Muscle layer of duodenum (tissue), 2 donors: ENCODE results near the gene RAB3C.

ENCODE experiments used
- H3K27ac ChIP-seq: one replicate; pipeline ENCODE4 v1.7.0; 2013; ENCODE audit warnings: mild to moderate bottlenecking, low read length
- H3K27me3 ChIP-seq: one replicate; pipeline ENCODE4 v1.7.0; 2013; ENCODE audit warnings: low read depth, mild to moderate bottlenecking, control low read depth, low read length
- H3K36me3 ChIP-seq, 2 donors: one replicate each; pipeline ENCODE4 v1.7.0; 2013; ENCODE audit warnings: low read length in 2 of 2, control low read depth in 1 of 2, mild to moderate bottlenecking in 1 of 2; ENCODE audit not compliant: insufficient read depth in 2 of 2, control insufficient read depth in 1 of 2
- H3K4me1 ChIP-seq, 2 donors: one replicate each; pipeline ENCODE4 v1.7.0; 2013; ENCODE audit warnings: low read length in 2 of 2, mild to moderate bottlenecking in 2 of 2, control low read depth in 1 of 2, moderate library complexity in 1 of 2; ENCODE audit not compliant: insufficient read depth in 2 of 2, control insufficient read depth in 1 of 2
- H3K4me3 ChIP-seq, 2 donors: one replicate each; pipeline ENCODE4 v1.7.0; 2013; ENCODE audit warnings: low read length in 2 of 2, low read depth in 1 of 2, mild to moderate bottlenecking in 1 of 2
- H3K9me3 ChIP-seq, 2 donors: one replicate each; pipeline ENCODE4 v1.7.0; 2013; ENCODE audit warnings: low read length in 2 of 2, control low read depth in 1 of 2, mild to moderate bottlenecking in 1 of 2; ENCODE audit not compliant: control insufficient read depth in 1 of 2
- donor health status: healthy.

RAB3C gene

DNA sequence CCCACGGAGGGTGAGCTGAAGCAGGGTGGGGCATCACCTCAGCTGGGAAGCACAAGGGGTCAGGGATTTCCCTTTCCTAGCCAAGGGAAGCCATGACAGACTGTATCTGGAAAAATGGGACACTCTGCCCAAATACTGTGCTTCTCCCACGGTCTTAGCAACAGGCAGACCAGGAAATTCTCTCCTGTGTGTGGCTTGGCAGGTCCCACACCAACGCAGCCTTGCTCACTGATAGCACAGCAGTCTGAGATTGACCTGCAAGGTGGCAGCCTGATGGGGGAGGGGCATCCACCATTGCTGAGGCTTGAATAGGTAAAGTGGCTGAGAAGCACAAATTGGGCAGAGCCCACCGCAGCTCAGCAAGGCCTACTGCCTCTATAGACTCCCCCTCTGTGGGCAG is 23.2 kb downstream of the RAB3C start:
- H3K4me1 ChIP-seq = no peaks in the 10 kb centered on the region
- no peak overlapping the region for H3K4me3 ChIP-seq
- no peaks in the 10 kb centered on the region for H3K36me3 ChIP-seq
- H3K9me3 ChIP-seq = peaks cover 0 to 5% of the 10 kb centered on the region in 2 donors
- H3K27me3 ChIP-seq = no peaks in the 10 kb centered on the region
- no peak overlapping the region for H3K27ac ChIP-seq

DNA sequence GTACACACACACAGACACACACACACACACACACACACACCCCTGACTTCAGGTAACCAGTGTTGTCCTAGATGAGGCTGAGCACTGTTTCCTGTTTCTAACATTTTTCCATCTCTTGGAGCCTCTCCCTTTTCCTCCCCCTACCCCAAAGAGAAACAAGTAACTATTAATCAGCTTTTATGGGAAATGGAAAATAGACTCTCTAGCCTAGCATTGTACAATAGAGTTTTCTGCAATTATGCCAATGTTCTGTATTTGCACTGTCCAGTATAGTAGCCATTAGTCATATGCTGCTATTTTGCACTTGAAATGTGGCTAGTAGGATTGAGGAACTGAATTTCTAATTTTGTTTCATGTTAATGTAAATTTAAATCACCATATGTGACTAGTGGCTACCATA is 33.1 kb downstream of the RAB3C start:
- Histone ChIP-seq H3K4me3 (no peak overlapping the region), H3K36me3 (no peaks in the 10 kb centered on the region), H3K27me3 (no peaks in the 10 kb centered on the region), H3K9me3 (no peaks in the 10 kb centered on the region), H3K27ac (no peak overlapping the region), H3K4me1 (no peaks in the 10 kb centered on the region)

DNA sequence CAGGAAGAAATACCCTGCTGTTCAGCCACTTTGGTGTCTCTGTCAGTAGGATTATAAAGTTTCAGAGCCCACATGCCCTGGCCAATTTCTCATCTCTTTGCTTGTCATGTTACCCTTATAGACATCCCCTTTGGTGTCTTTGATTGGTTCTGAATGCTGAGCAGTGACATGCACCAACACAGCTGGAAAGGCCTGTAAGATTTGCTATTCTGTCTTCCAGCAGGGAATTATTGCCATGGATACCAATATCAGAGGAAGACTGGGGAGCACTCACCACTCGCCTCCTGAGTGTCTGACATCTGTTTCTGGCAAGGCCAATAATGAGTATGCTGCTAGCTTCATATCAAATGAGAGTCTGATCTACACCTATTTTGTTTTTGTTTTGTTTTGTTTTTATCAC is 34.4 kb downstream of the RAB3C start:
- no peaks in the 10 kb centered on the region for H3K4me1 ChIP-seq
- no peak overlapping the region for H3K4me3 ChIP-seq
- H3K9me3 ChIP-seq = no peaks in the 10 kb centered on the region
- no peaks in the 10 kb centered on the region for H3K36me3 ChIP-seq
- no peak overlapping the region for H3K27ac ChIP-seq
- no peaks in the 10 kb centered on the region for H3K27me3 ChIP-seq

DNA sequence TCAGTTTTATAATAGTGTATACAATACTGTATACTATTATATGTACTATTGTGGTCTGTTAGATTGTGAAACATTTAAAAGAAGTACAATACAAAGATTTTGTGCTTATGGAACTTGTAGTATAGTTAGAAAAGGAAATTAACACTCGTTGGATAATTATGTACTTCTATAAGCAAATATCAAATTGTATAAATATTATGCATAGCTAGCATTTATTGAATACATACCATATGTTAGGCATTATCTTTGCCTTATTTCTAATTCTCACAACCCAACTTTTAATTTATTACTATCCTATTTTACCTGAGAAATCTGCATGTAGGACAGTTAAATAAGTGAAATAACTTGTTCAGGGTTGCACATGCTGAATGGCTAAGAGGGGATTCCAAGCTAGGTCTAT is 37.5 kb downstream of the RAB3C start:
- Histone ChIP-seq H3K27ac (no peak overlapping the region), H3K4me1 (no peaks in the 10 kb centered on the region), H3K9me3 (no peaks in the 10 kb centered on the region), H3K36me3 (no peaks in the 10 kb centered on the region), H3K27me3 (no peaks in the 10 kb centered on the region), H3K4me3 (no peak overlapping the region)

DNA sequence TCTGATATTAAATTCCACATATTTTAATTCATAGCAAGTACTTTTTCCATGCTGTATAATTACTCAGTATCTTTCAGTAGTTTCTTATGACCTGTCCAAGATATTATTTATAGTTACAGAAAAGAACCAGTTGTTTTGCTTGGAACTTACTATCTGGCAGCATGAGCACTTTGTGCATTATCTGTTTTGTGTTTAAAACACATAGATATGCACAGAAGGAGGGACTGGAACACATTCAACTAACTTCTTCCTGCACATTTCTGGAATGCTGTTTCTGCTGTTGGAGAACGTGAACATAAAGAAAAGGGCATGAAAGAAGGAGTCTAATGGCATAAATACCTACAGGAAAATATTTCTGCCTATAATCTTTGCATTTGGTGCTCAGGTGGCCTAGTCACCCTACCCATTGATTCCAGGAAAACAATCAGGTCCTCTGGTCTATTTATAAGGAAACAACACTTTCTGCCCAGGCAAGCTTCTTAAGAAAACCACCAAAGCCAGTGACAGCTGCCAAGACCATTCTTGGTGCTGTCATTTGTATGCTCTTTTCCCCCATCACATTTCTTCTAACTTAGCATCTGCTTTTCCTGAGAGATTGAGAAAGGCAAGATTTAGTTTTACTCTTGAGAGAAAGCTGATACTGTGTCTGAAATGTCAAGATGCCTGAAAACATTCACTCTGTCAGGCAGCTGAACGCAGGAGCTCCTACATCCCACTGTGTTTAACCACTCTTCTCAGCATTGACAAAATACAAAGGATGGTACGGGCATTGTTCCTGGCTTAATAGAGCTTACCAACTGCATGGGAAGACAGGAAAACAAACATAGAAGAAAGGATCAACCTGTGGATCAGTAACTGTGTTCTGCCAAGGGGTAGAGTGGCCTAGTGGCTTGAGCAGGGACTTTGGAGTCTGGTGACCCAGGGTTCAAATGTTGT is 40.3 kb downstream of the RAB3C start:
- no peaks in the 10 kb centered on the region for H3K4me1 ChIP-seq
- H3K27ac ChIP-seq = no peak overlapping the region
- no peaks in the 10 kb centered on the region for H3K27me3 ChIP-seq
- H3K9me3 ChIP-seq = no peaks in the 10 kb centered on the region
- H3K4me3 ChIP-seq = no peak overlapping the region
- no peaks in the 10 kb centered on the region for H3K36me3 ChIP-seq

DNA sequence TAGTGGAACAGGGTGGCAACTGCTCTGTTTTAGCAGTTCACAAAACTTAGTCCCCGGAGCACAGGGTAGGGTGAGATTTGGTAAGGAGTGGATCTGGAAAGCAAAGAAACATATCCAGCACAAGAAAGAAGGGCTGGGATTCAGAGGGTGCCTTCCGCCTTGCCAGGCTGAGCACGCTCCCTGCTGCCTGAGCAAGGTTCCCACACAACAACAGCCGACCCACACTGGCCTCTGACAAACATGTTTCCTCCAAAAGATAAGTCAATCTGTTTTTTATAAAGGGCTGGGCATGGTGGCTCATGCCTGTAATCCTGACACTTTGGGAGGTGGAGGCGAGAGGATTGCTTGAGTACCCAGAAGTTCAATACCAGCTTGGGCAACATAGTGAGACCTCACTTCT is 45.8 kb downstream of the RAB3C start:
- H3K9me3 ChIP-seq = no peaks in the 10 kb centered on the region
- no peaks in the 10 kb centered on the region for H3K4me1 ChIP-seq
- no peaks in the 10 kb centered on the region for H3K36me3 ChIP-seq
- H3K27me3 ChIP-seq = no peaks in the 10 kb centered on the region
- H3K4me3 ChIP-seq = no peak overlapping the region
- no peak overlapping the region for H3K27ac ChIP-seq

DNA sequence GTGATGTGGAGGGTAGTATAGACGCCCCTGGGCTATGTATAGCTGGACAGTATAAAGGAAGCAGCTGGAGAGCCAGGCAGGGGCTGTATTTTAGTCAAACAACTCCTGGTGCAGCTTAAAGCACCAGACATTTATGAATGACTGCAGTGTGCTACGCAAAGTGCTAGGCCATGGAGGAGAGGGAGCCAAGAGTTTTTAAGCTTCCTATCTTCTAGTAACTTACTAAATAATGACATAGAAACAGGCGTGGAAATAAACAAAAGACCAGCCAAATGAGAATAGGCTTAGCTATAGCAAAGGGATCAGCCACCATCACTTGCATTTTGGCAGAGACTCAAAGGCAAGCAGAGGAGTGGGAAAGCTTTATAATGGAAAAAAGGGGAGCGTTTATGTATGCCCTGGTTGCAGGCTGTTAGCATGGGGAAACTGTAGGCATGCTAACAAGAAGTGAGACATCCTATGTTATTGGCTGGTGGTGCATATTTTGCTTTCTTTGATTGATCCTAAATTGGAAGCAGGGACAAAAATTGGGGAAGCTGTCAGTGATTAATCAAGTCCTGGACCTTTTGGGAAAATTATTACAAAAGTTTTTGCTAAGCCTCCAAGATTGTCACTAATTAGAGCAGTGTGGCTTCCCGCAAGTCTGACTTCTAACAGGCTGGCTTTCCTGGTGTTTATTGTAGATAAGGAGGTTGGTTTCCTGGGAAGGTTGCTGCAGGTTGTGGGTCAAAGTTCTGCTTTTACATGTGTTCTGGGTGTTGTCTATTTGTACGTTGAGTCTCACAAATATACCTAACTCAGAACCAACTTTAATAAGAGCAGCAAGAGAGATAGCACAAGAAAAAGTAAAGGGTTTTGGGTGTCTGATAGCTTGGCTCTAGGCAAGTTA is 46.6 kb downstream of the RAB3C start:
- H3K36me3 ChIP-seq = no peaks in the 10 kb centered on the region
- no peak overlapping the region for H3K4me3 ChIP-seq
- H3K27ac ChIP-seq = no peak overlapping the region
- H3K27me3 ChIP-seq = no peaks in the 10 kb centered on the region
- no peaks in the 10 kb centered on the region for H3K9me3 ChIP-seq
- H3K4me1 ChIP-seq = no peaks in the 10 kb centered on the region

DNA sequence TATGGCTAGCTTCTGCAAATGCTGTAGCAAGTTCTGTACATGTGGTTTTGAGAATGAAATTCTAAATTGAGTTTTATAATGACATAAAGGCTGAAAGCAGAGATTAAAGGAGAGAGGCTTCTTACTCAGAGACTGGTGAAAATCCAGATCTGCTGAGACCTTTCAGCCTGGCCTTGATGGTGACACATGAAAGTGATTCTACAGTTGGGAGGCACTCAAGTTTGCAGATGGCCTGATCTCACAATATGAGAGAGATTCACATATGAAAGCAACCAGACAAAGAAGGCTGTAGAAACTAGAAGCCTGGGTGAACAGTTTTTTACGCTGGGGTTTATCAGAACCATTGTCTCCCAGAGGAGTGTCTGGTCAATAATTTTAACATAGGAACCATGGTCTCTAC is 49.0 kb downstream of the RAB3C start:
- no peaks in the 10 kb centered on the region for H3K27me3 ChIP-seq
- no peak overlapping the region for H3K4me3 ChIP-seq
- no peak overlapping the region for H3K27ac ChIP-seq
- H3K4me1 ChIP-seq = no peaks in the 10 kb centered on the region
- H3K36me3 ChIP-seq = no peaks in the 10 kb centered on the region
- H3K9me3 ChIP-seq = no peaks in the 10 kb centered on the region

DNA sequence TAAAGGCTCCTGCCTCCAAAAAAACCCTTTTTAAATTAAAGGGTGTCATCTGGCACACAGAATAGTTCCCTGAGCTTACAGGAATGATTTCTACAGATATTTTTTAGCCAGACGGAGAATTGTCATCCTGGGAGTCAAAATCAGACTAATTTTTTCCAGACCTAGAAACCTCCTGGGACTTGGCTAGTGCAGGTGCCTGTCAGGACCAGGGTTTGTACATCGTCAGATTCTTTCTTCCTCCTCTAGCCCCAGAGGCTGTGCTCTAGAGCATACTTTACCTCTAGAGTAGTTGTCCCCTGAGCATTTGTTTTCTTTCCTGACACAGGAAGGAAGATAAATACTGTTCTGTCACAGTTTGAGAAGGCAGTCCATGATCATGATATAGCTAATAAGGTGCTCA is 52.5 kb downstream of the RAB3C start:
- Histone ChIP-seq H3K4me3 (no peak overlapping the region), H3K27ac (no peak overlapping the region), H3K36me3 (no peaks in the 10 kb centered on the region), H3K9me3 (no peaks in the 10 kb centered on the region), H3K4me1 (no peaks in the 10 kb centered on the region), H3K27me3 (no peaks in the 10 kb centered on the region)

DNA sequence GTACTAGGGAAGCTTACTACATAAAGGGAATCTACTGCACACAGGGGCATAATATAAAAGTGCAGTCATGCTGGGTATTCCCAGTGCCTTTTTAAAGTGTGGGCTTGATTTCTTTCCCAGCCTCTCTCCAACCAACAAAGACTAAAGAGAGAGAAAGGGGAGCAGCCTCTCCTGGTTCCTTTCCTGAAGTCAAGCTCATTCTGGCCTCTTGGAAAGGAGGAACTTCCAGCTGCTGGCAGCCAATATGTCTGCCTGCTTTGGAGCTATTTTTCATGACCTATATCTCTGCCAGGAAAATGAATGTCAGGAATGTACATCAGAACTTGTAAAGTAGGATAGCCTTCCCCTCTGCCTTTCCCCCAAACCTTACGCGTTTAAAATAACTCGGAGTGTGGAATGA is 57.1 kb downstream of the RAB3C start:
- Histone ChIP-seq H3K27ac (no peak overlapping the region), H3K27me3 (no peaks in the 10 kb centered on the region), H3K36me3 (no peaks in the 10 kb centered on the region)

DNA sequence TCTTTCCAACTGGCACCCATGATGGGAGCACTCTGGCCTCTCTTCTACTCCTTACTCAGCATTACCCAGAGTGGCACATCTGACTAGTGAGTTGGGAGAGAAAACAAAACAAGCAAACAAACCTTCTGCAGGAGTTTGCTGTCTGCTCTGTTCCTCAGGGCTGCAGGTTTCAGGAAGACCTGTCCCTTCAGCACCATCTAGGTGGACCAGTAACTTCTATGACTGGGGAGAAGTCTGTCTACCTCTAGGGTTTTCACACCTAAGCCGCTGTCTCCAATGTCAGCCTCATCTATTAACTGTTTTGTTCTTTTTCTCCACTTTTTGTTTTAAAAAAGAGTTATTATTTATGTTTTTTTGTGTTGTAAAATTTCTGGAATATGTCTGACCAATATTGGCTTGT is 58.7 kb downstream of the RAB3C start:
- no peaks in the 10 kb centered on the region for H3K9me3 ChIP-seq
- no peak overlapping the region for H3K27ac ChIP-seq
- no peak overlapping the region for H3K4me3 ChIP-seq
- no peaks in the 10 kb centered on the region for H3K27me3 ChIP-seq
- H3K36me3 ChIP-seq = no peaks in the 10 kb centered on the region
- H3K4me1 ChIP-seq = no peaks in the 10 kb centered on the region

More for the DNA sequence above, 57.1 kb downstream of the RAB3C start:
- Histone ChIP-seq H3K9me3 (no peaks in the 10 kb centered on the region), H3K4me1 (no peaks in the 10 kb centered on the region), H3K4me3 (no peak overlapping the region)
